Inflammatory macrophage (primary cell): ENCODE results near the gene MSL3.
A peak's percentile ranks its signal among the peaks of the same experiment; 100 is the strongest.

ENCODE experiments used
- DNase-seq, 2 donors: peaks; one replicate each; pipeline ENCODE4 v3.0.0-alpha.2; 2020 to 2022
- total RNA-seq, 18 experiments: gene quantifications; one replicate each; lab custom pipeline; 2026; ENCODE audit warnings: mixed read lengths in 6 of 18, inconsistent platforms in 2 of 18; lab: John Stamatoyannopoulos, UW

The MSL3 gene, protein sequence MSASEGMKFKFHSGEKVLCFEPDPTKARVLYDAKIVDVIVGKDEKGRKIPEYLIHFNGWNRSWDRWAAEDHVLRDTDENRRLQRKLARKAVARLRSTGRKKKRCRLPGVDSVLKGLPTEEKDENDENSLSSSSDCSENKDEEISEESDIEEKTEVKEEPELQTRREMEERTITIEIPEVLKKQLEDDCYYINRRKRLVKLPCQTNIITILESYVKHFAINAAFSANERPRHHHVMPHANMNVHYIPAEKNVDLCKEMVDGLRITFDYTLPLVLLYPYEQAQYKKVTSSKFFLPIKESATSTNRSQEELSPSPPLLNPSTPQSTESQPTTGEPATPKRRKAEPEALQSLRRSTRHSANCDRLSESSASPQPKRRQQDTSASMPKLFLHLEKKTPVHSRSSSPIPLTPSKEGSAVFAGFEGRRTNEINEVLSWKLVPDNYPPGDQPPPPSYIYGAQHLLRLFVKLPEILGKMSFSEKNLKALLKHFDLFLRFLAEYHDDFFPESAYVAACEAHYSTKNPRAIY
- total RNA-seq, result 20.5 to 59.7 (median 31.4) reads per million in 18 experiments

DNA sequence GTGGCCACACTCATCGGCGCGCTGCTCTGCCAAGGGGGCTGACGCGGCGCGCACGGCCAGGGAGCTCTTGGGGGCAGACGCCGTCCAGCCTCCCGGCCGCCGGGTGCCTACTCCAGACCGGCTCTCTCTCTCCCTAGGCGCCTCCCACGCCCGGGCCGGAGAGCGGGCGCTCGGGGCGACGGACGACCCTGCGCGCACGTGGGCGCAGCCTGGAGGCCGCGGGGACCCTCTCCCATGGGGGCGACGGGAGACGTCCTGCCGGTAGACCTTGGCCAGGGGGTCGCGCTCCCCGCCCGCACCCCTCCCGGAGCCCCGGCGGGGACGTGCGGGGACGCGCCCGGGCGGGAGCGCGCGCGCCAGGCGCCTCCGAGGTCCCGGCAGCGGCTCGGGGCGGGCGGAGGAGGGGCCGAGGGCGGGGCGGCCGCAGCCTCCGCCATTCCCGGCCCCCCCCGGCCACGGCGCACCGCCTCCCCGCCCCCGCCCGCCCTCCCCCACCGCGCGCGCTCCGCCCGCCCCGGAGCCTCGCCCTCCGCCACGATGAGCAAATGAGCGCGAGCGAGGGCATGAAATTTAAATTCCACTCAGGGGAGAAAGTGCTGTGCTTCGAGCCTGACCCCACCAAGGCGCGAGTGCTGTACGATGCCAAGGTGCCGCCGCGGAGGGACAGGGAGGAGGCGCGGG lies at the start of gene MSL3:
Gene MSL3, plus strand, starts transcription at position 519 of the 681 bp plus-strand sequence. Its CDS starts 27 bp downstream, at position 546.
- DNase-seq, result peak; percentile 45 to 67

DNA sequence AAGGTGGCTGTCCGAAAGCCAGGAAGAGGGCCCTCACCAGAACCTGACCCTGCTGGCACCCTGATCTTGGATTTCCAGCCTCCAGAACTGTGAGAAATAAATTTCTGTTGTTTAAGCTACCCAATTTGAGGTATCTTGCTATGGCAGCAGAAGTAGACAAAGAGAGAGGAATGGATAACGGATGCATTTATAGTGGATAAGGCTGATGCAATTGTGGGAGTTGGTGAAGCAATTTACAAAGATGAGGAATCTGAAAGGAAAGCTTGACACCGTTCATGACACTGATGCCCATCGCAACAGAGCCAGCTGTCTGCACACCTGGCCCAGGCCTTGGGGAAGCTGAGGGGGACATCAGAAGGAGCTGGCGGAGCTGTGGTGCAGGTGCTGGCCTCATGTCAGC lies 35.7 kb upstream of the MSL3 start:
- no peak for DNase-seq

DNA sequence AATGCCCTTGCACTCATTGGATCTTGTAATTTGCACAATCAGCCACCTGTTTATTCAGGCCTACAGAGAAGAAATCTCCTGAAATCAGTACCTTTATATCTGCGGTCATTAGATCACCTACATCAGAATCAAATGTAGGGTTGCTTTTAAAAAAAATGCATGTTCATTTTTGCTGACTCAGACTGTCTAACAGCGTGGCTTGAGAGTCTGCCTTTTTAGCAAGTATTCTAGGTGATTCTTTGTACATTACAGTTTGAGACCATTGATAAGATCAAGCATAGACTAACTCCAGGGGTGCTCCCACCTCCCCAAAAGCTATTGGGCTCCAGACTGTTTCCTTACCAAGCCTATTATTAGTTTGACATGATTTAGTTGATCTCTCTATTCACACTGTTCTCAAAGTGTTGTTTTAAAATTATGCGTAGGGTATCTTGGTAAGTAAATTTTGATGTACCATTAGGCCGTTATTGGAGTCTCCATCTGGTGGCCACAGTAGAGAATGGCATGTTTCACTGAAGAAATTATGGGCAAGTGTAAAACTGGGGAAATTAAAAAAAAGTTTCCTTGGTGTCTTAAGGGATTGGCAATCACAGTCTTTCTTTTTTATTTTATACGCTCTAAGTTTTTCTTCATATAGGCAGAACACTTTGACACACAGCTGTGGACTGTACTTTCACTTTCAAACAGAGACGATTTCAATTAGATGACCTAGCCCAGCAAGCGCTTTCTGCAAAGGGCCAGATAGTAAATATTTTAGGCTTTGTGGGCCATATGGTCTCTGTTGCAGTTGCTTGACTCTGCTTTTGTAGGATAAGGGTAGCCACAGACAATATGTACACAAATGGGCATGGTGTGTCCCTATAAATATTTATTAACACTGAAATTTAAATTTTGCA lies 33.7 kb upstream of the MSL3 start:
- peak; percentile 16 to 36 for DNase-seq

DNA sequence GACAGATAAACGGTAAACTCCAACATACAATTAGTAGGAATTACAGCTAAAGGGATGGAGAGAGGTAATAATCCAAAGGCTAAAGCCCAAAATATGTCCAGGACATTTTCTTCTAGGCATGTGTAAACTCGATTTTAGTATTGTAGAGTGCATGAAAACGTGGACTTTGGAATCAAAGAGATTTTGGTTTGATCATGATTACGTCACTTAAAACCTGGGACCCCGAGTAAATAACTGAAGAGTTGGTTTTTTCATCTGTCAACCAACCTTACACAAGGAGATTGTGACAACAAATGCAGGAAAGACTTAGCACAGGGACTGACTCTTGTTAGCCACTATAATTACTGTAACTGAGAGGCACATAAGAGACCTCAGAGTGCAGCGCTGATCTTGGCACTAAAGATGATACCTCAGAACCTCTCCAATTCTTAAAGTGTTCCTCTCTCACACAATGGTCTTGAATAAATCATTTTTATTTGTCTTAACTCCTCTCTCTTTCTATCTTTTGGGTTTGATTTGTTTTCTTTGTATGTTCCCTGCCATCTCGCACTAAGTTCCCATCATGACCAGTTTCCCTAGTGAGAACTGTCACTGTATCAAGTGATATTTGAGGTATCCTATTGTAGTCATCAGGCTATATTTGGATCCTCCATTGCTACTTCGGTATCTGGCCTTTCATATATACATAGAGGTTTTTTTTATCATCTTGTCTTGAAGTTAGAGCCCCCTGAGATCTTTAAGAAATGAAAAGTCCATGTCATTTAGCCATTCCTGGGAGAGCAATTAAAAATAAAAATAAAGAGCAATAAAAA lies 32.2 kb upstream of the MSL3 start:
- no peak for DNase-seq

DNA sequence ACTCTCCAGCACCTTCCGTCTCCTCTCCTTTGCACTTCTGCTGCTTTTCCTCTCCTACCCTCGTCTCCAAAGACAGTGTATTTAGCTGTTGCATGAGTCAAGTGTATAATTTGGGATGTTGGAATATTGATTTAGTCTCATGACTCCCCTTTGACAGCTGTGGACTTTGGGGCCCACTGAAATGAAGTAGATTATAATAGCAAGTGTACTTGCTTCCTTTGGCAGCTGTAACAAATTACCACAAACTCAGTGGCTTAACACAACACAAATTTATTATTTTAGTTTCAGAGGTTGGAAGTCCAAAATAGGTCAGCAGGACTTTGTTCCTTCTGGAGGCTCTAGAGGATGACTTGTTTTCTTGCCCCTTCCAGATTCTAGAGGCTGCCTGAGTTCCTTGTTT lies 29.5 kb upstream of the MSL3 start:
- no peak for DNase-seq

DNA sequence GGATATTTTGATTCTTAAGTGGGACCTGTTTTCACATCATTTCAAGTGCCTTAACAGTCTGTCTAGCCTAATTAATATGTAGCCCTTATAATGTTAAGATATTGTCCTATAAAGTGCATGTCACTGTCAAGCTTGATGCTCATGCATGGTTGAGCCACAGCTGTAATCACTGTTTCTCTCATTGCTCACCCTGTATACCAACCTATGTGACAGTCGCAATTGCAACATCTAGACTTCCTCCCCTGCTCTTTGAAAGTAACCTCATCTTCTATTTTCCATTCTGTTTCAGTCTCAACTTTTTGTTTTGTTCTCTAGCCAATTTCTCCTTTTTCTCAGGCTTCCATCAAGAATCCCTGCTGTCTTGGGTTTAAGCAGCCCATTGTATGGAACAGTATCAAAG lies 24.4 kb upstream of the MSL3 start:
- no peak for DNase-seq

DNA sequence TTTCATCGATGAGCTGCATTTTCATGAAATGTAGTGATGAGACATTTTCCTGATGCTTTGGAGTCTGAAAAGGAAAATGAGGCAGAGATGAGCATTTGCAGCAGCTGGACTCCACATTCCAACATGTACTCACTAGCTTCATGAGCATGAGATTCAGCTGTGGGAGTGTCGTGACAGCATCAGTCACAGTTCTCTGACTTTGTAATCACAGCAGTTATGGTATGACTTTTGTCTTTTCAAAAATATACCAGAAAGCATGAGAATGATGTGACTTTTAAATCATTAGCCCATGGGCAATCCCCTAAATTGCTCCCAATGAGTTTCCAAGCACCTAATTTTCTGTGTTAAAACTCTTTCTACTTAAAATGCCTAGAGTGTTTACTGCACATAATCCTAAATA lies 18.3 kb upstream of the MSL3 start:
- no peak for DNase-seq

DNA sequence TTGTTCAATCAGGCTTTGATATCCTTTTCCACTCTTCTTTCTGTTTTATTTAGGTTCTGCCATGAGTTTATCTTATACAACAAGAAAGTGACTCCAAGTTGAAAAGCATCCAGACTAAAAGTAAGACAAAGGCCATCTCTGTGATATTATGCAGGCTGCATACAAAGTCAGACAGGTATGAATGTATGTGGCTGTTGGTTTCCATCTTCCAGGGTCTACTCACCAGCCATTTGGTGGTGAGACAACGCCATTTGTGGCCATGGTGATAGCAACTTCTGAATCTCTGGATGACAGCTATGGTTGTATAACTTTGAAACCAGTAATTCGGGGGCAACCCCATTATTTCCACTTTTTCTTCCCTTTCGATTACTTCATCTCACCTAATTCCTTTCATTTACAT lies 17.2 kb upstream of the MSL3 start:
- DNase-seq, result no peak

DNA sequence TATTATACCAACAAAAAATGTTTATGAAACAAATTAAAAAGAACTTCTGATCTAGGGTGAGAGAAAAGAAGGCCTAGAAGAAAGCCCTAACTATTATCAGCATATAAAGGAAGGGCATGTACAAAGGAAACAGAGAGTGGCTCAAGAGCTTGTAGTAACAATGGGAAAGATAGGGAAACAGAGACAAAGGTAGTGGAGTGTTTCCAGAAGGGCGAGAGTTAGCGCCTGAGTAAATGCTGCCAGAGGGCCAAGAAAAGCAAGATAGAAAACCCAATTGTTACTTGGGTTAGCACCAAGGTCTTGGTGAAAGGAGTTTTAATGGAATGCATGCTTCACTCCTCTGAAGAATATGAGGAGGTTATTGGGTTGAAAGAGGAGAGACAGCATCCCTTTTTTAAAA lies 16.5 kb upstream of the MSL3 start:
- no peak for DNase-seq

DNA sequence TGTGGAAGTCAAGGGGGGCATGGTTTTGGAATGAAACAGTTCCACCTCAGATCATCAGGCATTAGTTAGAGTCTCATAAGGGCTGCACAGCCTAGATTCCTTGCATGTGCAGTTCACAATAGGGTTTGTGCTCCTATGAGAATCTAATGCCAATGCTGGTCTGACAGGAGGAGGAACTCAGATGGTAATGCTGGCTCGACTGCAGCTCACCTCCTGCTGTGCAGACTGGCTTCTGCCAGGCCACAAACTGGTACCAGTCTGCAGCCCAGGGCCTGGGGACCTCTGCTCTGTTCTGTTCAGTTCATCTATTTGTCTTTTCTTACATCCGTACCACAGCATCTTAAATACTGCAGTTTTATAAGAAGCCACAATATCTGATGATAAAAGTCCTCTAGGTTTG lies 12.2 kb upstream of the MSL3 start:
- no peak for DNase-seq

DNA sequence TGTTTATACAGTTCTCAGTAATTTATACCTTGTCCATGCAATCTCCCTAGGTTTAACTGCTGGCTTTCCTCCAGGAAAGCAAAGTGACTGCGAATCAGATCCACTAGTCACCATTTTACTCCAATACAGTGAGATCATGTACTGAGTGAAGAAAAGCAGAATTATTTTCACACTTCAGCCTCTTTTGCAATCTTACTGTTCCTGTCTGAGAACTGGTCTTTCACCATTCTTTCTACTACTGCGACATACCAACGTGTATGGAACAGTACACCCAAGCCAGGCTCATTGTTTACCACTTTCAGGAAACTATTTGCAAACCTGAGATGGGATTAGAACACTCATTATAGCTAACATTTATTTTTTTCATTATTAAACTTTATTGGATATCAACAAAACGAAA lies 8.0 kb upstream of the MSL3 start:
- peak; percentile 49 to 77 for DNase-seq

DNA sequence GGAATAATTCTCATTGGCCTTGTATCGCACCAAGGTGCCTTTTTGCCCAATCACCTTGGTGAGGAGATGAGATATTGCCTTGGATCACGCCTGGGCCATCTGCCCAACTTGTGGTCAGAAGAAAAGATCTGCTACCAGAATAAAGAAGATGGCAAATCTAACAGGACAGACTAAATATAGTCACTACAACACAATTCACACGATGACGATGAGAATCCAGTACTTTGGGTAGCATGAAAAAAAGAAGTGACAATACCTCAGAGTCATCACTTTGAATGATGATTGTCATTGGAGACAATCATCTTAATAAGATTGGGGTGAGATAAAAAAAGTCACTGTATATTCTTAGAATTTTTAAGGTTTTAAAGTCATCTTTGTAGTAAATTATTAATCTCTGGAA lies 7.3 kb upstream of the MSL3 start:
- DNase-seq, result no peak

DNA sequence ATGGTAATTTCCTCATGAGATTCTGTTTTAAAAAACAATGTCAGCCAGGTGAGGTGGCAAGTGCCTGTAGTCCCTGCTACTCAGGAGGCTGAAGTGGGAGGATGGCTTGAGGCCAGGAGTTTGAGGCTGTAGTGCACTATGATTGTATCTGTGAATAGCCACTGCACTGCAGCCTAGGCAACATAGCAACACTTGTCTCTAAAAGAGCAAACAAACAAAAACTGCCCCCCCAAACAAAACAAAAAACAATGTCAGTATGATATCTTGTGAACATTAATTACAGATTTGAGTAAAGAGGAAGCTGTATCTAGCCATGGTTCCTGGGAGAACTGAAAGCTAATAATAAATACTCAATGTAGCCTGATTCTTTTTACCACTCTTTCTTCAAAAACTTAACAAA lies 6.8 kb upstream of the MSL3 start:
- no peak for DNase-seq

DNA sequence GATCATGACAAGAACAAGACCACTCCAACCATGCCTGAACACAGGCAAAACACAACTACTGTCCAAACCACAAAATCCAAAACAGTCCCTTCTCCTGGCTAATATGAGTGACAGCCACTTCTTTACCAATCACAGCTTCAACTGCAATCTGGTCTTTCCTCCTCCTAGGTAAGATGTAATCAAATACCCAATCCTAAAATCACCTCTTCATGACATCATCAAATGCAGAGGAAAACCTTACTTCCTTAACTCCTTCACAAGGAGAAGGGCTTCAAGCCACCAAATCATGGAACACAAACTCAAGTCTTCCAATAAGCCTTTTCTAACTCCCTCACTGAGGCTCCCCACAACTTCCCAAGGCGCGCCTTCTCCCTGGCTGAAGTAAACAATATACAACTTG lies 4.4 kb upstream of the MSL3 start:
- no peak for DNase-seq

DNA sequence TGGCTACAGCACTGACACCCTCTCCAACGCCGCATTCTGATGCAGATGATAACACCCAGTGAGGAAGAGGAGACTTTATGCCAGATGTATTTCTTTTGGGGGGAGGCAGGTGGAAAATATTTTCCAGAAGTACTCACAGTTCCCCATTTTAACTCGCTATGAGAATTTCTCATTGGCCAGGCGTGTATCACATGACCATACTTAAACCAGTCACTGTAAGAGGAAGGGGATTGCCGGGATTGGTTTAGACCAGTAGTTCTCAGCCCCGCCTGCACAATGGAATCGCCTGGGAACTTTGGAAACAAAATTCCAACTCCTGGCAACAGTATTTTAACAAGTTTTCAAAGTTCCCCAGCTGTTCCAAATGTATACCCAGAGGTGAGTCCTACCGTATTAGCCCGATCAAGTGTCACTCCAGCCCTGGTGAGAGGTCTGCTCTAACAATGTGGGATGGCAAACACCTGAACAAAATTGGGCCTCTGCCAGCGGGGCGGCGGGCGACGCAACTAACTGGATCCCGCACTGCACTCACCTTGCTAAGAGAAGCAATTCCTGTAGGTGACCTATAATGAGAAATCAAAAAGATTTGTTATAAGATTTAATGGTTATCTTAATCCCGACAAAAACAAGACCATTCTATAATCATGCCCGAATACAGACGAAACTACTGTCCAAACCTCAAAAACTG lies 2.9 kb upstream of the MSL3 start:
- no peak for DNase-seq

DNA sequence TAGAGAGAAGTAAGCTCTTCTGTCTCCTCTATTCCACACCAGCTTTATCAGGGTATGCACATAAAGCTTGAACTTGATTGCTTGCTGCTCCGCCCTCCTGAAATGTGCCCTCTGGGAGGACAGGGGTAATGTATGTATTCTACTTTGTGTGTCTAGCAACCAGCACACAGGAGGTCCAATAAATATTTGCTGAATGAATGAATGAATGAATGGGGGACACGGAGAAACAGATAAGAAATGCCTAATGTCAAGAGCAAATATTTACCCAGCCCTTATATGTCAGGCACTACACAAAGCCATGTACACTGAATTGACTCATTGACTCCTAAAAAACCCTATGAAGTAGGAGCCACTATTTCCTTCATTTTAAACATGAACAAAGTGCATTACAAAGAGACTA lies 2.3 kb upstream of the MSL3 start:
- DNase-seq, result no peak

DNA sequence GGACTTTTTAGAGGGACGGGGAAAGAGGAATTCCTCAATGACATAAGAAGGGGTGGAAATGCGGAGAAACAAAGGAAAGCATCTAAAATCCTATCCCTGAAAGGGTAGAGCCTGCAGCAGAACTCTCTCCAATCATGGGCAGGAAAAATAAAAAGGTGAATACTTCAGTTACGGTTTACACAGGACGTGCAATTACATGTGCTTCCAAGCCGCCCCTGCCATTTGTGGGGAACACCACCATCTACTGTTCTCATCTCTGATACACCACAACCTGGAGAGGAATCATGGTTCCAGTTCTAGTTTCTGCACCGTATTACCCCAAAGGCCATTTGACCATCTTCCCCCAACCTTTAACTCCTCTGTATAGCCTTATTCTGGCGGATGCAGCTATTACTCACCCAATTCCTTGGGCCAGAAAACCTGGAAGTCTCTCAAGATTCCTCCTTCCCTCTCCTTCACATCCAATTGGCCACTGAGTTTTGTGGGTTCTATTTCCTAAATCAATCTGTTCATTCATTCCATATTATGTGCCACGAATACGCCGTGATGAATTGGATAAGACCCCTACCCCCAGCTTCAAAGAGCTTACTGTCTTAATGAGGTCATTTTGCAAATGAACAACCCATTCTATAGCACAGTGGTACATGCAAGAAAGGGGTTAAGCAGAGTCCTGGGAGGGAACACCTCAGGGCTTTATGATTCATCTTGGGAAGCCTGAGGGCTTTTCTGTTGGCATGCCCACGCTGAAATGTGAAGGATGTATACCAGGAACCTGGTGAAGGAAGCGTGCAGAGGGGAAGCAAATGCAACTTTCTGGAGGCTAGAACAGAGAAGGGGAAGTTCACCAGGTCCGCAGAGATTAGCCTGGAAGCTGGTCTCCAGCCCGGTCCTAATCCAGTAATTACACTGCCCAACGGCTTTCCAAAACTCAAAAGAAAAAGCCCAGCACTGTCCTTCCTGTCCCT lies 1.4 kb upstream of the MSL3 start:
- peak; percentile 47 to 62 for DNase-seq

DNA sequence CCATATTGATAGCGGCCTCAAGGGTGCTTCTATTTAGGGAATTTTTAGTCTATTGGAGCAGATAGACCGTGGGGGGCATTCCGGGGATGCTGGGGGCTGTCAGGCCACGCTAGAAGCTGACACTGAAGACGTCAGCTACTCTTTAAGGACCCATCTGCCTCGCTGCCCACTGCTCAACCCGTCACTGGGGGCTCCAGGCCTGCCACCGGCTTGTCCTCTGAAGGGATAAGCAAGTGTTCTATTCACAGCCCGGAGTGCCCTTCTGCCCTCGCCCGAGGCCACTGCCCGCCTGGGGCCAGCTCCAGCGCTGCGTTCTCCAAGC lies 679 bp upstream of the MSL3 start:
- no peak for DNase-seq

DNA sequence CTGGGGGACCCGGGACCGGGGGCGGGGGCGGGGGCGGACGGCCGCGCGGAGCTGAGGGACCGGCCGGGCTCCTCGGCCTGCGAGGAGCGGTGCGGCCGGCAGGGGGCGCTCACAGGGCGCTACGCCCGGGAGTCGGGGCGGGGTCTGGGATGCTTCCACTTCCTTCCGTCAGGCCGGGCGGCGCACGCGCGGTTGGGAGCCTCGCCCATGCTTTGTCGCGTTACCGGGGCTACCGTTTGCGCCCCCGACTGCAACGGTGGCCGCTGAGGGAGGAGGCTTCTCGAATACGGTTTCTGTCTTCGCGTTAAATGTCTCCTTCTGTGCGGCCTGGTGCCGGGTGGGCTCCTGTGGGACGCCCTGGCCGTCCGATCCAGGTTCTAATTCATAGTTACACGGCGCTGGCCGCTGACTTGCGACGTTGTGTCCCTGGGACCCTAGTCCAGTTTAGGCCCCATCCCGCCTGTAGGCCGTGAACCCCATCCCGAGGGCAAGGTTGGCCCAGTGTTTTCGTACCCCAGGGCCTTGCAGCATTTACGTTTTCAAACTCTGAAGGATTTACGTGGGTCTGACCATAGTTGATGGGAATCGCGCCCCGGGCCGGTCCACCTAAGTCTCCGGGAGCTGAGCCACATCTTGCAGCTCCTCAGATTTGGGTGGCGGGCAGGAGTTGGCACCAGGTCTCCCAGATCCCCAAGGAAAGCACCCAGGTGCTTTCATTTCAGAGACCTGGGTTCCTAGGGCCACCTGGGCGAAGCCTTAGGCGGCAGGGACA lies 549 bp downstream of the MSL3 start:
- DNase-seq, result peak; percentile 83 to 88

DNA sequence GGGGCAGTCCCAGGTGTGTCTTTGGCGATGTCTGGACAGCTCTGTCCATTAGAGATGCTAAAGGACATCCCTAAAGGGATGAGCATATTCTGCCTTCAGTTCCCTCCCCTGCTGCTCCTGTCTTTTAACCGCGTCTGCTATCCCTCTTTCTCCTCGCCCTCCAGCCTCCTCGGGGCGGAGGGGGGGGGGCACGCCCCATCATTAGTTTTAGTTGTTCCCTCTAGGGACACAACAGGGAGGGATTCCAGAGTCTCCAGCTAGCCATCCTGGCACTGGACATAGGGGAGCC lies 1.1 kb downstream of the MSL3 start:
- no peak for DNase-seq
